ENCODE results near the gene MAD1L1. TPM values are rescaled to one million over a fixed set of nuclear protein-coding genes. Genes with fewer than 3 reads are reported as not detected.

MAD1L1 gene
- total and polyA plus RNA-seq, 2 of the 4 experiments (the other 2 are of a cell fraction), result 29.0 to 40.9 TPM

- Histone ChIP-seq H3K9me1 (ENCODE audit: insufficient read depth, low read length) (peaks cover 6% of the 10 kb centered on the region), H3K4me2 (ENCODE audit: low read depth, low read length) (no peak overlapping the region), H3K18ac (ENCODE audit: low read depth, low read length) (no peak overlapping the region), H3K36me3 (ENCODE audit: control insufficient read depth, insufficient read depth, low read length) (no peaks in the 10 kb centered on the region; the same call in 1 of the 2 replicates), H3K9me3 (ENCODE audit: control insufficient read depth, insufficient read depth, low read length) (no peaks in the 10 kb centered on the region), H2AK5ac (ENCODE audit: low read depth, low read length) (no peak overlapping the region), H3K4me3 (ENCODE audit: insufficient read depth, low read depth, low read length) (no peak overlapping the region), H3K56ac (ENCODE audit: extremely low read depth, insufficient read depth, low read length) (no peak overlapping the region), H4K20me1 (ENCODE audit: insufficient read depth, low read length) (peaks cover 4% of the 10 kb centered on the region), H3K14ac (replicated peaks; ENCODE audit: low read depth, low read length) (no peak overlapping the region), H3K23ac (ENCODE audit: low read depth, low read length) (no peak overlapping the region), H2BK5ac (ENCODE audit: low read depth, low read length, poor library complexity, severe bottlenecking) (no peak overlapping the region), H3K27ac (ENCODE audit: insufficient read depth, low read length) (no peak overlapping the region), H3K9ac (ENCODE audit: low read depth, low read length) (no peak overlapping the region), H4K5ac (ENCODE audit: low read depth, low read length) (no peak overlapping the region), H4K8ac (ENCODE audit: low read depth in 2 of 2, low read length in 2 of 2) (no peak overlapping the region), H2BK15ac (ENCODE audit: low read depth, low read length) (no peak overlapping the region), H4K91ac (ENCODE audit: insufficient read depth, low read depth, low read length) (no peak overlapping the region), H2BK20ac (ENCODE audit: low read depth, low read length) (no peak overlapping the region), H3K27me3 (ENCODE audit: control insufficient read depth, insufficient read depth, low read length) (no peaks in the 10 kb centered on the region), H3K4me1 (ENCODE audit: control insufficient read depth, insufficient read depth, low read length) (no peaks in the 10 kb centered on the region), H3K79me1 (ENCODE audit: low read depth in 1 of 2, low read length in 2 of 2) (peaks cover 6 to 11% of the 10 kb centered on the region in 2 experiments; a peak in 3 of 4 replicates), H3K4ac (ENCODE audit: low read depth, low read length) (no peak overlapping the region), H2BK120ac (ENCODE audit: low read depth, low read length) (no peak overlapping the region), H2AK9ac (replicated peaks; ENCODE audit: low read depth, low read length, poor library complexity) (no peak overlapping the region), H2AFZ (replicated peaks; ENCODE audit: low read length, poor library complexity) (no peak overlapping the region)
- in situ Hi-C loops (cut with MboI; ENCODE audit: low sequenced_read_pairs), result no loop called here
- 90% methylated on average over 4 of the region's 15 CpGs; no CpG with 5 or more reads in 1 of the 2 experiments for WGBS, 2 experiments (ENCODE audit: extremely low coverage in 2 of 2, insufficient read length in 1 of 2)
- BruUV-seq (replicated peaks), result no TSS peak
- DNase-seq (no peak), ATAC-seq (ENCODE audit: low read depth) (no peak)
- TF ChIP-seq RAD21 (IDR thresholded peaks at IDR 0.05; ENCODE audit: low read length) (no peak), MAFK (IDR thresholded peaks at IDR 0.05; ENCODE audit: low read depth, low read length) (no peak), RFX5 (IDR thresholded peaks at IDR 0.05; ENCODE audit: low read depth, low read length) (no peak), CHD1 (IDR thresholded peaks at IDR 0.05; ENCODE audit: low read depth, low read length) (no peak)
- intact Hi-C loops (cut with micrococcal nuclease), result no loop called here
- dilution Hi-C loops (cut with HindIII; ENCODE audit: low sequenced_read_pairs, unreplicated experiment), result no loop called here
- POLR2A ChIA-PET (ENCODE audit: unreplicated experiment), result no interaction called here
- CTCF ChIA-PET, result no interaction called here
Observed at GRCh38 chr7:2049111-2049781, 183.5 kb downstream of the MAD1L1 start.
